GM18526 (cell line): ENCODE data around the gene USP10.

Experiments used
- POLR2A ChIP-seq: IDR thresholded peaks from 3 replicates; pipeline ENCODE4 v1.6.1; 2011; ENCODE audit not compliant: insufficient read length; ENCODE audit errors: extremely low read depth

The USP10 gene

DNA sequence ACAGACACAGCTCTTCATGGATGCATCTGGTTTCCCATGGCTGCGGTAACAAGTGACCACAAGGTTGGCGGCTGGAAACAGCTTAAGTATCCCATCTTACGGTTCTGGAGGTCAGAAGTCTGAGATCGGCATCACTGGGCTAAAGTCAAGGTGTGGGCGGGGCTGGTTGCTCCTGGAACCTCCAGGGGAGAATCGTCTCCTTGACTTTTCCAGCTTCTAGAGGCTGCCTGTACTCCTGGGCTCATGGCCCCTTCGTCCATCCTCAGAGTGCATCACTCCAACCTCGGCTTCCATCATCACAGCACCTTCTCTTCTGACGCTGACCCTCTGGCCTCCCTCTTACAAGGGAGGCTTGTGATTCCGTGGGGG, 107.1 kb downstream of the USP10 start:
- TF ChIP-seq POLR2A: no peak

DNA sequence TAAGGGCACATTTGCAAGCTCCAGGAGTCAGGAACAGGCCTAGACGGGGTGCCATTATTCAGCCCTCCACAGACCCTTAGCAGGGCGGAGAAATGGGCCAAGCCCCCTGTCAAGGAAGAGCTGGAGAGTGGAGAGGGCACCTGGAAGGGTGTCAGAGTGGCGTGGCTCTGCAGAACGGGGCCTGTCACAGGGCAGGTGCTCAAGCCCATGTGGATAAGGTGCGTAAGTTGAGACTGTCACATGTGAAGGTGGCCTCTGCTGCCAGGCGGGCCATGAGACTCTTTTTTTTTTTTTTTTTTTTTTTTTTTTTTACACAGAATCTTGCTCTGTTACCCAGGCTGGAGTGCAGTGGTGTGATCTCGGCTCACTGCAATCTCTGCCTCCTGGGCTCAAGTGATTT, 108.0 kb downstream of the USP10 start:
- no peak for TF ChIP-seq POLR2A

DNA sequence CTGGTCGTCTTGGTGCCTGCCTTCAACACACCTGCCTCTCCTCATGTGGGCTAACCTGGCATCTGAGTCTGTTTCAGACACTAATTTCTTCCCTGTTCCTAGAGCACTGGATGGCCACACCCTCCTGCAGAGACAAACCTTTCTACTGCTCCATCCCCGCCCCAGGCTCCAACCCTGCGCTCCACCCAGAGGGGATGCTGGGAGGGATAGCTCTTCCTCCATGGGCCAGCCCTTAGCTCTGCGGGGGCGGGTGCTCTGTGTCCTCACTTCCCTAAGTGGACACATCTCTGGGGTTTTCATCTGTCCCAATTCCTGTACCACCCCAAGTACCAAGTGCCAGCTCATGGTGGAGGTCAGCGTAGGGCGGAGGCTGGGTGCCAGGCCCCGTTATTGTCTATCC, 109.0 kb downstream of the USP10 start:
- no peak for TF ChIP-seq POLR2A

DNA sequence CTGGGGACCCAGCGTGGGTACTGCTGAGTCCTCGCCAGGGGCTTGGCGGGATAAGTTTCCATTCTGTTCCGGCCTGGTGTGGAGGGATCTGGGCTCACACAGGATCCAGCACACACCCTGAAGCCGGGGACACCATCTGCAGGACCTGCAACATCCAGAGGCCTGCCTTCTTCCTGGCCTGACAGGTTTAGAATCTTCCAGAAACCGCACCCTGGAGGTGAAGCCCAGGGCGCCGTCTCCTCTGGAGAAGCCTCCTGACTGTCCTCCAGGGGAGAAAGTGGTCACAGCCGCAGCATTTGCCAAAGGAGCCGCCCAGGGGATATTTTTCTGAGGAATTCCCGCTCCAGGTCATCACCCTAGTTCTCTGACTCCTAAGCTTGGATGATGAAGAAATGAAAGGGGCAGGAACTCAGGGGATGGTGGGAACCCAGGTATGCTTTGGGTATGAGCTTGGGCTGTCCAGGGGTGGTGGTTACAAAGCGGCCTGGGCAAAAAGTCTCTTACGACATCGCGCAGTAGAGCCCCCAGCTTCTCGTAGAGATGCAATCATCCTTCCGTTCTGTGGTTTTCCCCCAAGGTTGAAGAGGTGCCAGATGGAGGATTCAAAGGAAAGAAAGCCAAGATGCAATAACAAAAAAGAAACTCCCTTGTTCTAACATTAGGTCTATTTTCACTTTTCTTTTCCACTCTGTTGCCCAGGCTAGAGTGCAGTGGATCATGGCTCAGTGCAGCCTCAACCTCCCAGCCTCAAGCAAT, 110.9 kb downstream of the USP10 start:
- no peak for TF ChIP-seq POLR2A

DNA sequence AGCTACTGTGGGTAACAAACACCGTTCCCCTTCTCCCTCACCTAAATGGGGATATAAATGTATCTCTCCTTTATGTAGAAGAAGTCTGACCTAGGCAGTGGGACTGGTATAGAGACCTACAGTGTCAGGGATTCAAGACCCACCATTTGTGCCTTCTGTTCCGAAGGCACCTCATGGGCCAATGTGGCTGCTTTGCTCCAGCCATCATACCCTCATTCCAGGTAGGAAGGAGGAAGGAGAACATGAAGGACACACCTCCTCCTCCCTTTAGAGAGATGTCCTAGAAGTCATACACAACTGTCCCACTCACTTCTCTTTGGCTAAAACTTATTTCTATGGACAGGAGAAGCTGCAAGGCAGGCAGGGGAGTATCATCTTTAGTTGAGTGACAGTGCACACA, 111.7 kb downstream of the USP10 start:
- TF ChIP-seq POLR2A: no peak

DNA sequence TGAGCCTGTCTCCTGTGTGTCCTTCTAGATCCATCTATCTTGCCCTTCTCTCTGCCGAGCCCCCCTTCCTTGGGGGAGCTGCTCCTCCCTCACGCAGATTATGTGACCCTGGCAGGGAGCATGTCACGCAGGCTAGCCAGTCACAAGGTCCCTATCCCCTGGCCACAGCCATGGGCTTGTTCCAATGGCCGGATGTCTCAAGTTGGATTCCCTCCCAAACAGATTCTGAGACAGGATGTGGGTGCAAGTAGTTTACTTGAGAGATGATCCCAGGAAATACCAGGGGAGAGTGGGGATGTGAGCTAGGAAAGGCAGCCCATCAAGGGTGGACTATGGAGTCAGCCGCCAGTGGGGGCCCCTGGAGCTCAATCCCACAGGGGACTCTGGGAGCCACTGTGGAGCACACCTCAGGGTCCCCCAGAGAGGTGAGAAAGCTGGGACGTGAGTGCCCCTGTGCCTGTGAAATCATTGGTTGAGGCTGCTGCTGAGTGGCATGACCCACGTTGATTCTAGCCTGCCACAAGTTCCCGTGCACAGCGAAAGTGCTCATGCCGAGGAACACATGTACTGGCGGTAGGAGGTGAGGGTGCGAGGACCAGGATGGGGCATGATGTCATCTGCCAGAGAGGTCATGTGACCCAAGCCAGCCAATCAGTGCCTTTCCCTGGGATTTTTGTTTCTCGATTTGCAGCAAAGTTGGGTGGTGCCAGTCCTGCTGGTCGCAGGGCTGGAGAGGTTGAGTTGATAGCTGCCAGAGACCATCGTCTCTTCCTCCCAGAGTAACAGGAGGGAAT, 113.5 kb downstream of the USP10 start:
- TF ChIP-seq POLR2A: no peak

DNA sequence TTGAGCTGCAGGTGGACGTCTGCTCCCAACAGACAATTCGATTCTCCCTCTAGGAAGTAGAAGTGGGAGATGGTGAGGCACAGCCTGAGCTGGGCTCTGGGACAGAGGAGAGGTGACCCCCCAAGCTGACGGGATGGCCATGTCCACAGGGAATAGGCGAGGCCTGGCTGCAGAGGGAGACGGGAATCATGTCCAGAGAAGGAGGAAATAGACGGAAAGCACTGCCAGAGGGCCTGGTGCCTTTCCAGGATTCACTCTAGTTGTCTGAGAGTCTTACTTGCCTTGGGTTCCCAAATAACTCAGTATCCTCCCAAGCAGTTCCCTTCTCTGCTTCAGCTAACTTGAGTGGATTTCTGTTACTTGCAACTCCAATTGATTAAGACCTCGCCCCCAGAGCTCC, 115.7 kb downstream of the USP10 start:
- TF ChIP-seq POLR2A: no peak

DNA sequence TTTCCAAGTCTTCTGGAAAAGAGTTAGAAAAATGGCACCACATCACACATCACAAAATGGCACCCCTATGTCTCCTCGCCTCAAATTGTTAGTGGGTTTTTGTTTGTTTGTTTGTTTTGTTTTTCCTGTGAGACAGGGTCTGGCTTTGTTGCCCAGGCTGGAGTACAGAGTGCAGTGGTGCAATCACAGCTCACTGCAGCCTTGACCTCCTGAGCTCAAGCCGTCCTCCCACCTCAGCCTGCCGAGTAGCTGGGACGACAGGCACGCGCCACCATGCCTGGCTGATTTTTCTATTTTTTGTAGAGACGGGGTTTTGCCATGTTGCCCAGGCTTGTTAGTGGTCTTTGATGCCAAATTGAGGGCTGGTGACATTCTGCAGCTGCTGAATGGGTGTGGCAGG, 116.2 kb downstream of the USP10 start:
- no peak for TF ChIP-seq POLR2A

DNA sequence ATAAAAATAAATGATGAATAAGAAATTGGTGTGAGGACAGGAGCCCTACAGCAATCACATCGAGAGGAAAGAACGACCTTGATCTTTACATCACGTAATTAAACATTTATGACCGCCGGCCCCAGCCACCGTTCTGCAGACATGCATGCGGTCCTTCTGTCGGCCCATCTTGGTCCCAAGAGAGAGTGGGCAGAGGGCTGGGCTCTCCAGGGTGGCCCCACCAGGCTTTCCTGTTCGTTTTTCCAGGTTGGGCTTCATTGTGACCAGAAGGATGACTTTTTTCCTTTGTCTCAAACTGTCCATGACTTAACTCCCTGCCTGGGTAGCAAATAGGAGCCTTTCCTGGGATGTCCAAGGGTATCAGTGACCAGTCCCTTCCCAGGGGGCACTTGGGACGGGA, 116.7 kb downstream of the USP10 start:
- TF ChIP-seq POLR2A: no peak

DNA sequence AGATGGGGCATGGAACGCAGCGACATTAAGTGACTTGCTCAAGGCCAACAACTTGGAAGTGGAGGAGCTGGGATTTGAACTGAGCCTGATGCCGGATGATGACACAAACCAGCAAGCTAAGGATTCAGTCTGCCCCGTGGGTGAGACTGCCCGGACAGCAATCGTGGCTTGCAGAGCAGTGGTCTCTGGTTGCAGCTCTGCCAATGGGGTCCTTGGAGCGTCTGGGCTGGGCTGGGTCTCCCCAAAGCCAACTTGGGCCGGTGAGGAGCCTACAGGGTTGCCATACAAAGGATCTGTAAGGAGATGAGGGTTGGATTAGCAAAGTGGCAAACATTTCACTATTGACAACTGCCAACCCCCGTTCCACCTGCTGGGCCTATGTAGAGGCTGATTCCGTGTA, 117.4 kb downstream of the USP10 start:
- TF ChIP-seq POLR2A: no peak

DNA sequence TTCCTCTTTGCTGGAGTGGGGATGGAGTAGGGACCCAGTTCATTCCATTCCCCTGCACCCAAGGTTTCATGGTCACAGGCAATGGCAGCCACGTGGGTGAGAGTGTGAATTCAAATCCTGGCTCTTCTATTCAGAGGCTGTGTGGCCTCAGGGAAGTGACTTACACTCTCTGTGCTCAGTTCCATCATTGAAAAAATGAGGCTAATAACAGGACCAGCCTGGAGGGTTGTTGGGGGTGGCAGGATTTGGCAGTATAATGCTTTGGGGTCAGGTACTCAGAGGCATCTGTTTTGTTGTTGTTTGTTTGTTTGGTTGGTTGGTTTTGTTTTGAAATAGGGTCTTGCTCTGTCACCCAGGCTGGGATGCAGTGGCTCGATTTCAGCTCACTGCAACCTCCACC, 117.8 kb downstream of the USP10 start:
- TF ChIP-seq POLR2A: no peak

DNA sequence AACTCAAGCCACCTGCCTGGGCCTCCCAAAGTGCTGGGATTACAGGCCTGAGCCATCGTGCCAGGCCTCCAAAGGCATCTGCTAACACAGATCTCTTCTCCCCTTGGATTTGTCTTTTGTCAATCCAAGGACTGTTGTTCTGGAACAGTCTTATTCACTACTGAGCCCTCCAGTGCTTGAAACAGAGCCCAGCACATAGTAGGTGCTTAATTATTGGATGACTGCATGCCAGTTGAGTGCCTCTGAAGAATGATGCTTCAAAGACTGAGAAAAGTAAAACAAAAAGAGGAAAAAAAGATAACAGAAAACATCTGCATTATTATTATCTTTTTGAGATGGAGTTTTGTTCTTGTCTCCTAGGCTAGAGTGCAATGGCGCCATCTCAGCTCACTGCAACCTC, 118.3 kb downstream of the USP10 start:
- no peak for TF ChIP-seq POLR2A

DNA sequence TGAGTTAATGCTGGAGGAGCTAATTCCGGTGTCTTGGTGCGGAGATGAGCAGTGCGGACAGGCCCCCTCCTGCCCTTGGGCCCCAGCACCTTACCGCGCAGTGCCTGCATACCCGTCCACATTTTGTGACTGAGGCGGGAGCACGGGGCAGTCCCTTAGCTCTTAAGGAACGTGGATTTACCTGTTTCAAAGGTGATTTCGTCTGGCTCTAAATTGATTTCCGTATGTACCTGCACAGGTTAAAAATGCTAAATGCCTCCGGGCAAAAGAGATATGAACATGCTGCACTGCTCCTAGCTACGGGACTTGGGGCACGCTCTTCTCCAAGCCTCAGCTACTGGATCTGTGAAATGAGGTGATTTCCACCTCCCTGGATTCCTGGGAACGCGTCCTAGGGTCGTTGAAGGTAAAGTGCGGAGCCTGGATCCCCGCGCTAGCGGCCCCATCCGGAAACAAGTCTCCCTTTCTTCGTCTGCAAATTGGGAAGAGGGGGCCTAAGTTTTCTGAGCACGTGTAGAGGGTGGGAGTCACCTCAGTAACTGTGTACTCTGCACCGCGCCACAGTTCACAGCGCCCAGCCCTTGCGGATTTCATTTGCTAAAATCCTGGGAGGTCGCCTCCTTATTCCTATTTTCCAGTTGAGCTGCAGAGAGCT, 119.3 kb downstream of the USP10 start:
- TF ChIP-seq POLR2A: no peak

DNA sequence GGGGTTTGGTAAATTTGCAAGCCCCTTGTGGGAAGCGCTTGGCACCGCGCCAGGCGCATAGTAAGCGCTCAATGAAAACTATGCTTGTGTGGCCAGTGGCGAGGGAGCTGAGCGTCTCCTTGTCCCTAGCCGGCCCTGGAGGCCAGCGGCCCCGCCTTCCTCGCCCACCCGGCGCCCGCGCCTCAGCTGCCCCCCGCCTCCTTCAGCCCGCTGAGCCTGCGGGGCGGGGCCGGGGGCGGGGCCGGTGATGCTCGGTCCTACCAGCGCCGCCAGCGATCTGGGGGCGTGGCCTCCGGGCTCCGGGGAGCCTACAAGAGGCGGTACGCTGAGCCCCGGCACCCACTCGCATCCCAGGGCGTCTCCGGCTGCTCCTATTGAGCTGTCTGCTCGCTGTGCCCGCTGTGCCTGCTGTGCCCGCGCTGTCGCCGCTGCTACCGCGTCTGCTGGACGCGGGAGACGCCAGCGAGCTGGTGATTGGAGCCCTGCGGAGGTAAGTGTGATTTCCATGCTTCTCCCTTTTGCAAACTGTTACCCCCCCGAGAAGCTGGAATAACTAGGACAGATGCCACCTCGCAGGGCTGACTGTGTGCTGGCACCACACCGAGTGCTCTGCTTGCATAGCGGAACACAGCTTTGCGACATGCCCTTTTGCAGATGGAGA, 120.0 kb downstream of the USP10 start, which contains the start of gene CRISPLD2:
Gene CRISPLD2 (plus strand): TSS at position 342 of the 661 bp plus-strand sequence. CDS start 18,511 bp downstream, outside the sequence.
- no peak for TF ChIP-seq POLR2A

DNA sequence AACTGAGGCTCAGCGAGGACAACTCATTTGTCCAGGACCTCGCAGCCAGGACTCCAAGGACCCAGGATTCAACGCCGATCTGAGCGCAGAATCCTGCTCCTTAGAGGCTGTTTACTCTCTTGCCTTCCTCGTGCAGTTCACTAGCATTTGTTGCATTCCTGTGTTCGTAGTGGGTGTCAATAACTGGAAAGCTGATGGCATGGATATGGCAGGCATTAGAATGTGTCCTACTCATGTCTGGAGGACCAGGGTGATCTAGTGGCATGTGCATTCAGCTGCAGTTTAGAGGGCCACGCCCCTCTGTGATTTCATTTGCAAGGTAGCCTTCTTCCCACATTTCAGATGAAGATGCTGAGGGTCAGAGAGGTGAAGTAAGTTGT, 120.5 kb downstream of the USP10 start:
- TF ChIP-seq POLR2A: no peak

DNA sequence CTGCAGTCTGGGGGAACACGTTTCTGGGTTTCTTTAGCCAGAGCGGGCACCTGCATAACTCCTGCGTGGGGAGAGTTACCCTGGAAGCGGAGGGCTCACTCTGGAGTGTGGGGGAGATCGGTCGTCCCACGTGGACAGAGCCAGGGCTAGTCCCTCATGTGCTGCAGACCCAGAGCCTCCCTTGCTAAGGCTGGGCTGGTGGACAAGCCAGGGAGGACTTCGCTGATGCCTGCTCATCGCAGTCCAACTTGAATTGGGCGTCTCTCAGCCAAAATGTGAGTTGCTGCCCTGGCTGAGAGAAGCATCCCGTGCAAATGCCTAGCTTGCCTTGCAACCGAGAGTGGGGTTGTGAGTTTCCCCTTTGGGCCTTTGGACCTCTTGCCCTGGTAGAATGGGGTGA, 121.0 kb downstream of the USP10 start:
- no peak for TF ChIP-seq POLR2A

DNA sequence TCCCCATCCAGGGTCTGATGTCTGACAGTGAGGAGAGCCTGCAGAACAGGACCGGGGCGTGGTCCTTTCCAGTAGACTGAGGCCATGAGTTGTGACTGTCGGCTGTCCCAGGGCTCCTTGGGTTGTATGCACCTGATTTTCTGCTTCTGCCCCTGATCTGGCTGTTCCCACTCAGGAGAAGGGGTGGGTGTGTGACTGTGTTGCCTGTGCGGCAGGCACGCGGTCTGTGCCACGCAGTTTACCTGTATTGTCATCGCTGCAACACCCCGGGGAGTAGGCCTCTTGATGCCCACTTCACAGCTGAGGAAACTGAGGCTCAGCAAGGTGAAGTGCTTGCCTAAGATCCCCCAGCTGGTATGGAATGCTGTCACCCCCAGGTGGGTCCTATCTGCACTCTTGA, 121.4 kb downstream of the USP10 start:
- TF ChIP-seq POLR2A: no peak
